Uterus (tissue), 2 donors: Measurements from ENCODE around the gene TNFRSF6B.

Source experiments
- POLR2A ChIP-seq, 2 donors: fragments of 450-650 bp; IDR thresholded peaks; one replicate each; pipeline ENCODE4 v1.6.1; 2016; ENCODE audit warnings: antibody characterized with exemption in 2 of 2, mild to moderate bottlenecking in 1 of 2, moderate library complexity in 1 of 2
- TF ChIP-seq, protein P1 (sequence below), 4 experiments: fragments of 200-600 bp in 2 of 4; fragments of 450-650 bp in 2 of 4; sonication (generic) in 2 of 4; IDR thresholded peaks; one replicate each; pipeline ENCODE4 v1.5.1; 2016 to 2019; ENCODE audit warnings: antibody characterized with exemption in 4 of 4, mild to moderate bottlenecking in 2 of 4, moderate library complexity in 1 of 4

DNA sequence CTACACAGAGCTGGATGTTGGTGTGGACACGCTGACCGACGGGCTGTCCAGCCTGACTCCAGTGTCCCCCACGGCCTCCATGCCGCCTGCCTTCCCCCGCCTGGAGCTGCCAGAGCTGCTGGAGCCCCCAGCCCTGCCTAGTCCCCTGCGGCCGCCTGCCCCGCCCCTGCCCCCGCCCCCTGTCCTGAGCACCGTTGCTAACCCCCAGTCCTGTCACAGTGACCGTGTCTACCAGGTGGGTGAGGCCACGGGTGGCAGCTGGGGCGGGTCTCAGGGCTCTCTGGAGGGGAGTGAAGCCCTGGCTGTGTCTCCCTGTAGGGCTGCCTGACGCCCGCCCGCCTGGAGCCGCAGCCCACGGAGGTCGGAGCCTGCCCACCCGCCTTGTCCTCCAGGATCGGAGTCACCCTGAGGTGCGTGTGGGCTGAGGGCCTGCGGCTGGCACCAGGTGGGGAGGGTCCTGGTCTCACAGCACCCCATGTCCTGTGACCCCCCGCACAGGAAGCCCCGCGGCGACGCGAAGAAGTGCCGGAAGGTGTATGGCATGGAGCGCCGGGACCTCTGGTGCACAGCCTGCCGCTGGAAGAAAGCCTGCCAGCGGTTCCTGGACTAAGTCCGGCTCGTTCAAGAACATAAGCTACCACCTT, 46.1 kb downstream of the TNFRSF6B start:
- TF ChIP-seq, protein P1, sequence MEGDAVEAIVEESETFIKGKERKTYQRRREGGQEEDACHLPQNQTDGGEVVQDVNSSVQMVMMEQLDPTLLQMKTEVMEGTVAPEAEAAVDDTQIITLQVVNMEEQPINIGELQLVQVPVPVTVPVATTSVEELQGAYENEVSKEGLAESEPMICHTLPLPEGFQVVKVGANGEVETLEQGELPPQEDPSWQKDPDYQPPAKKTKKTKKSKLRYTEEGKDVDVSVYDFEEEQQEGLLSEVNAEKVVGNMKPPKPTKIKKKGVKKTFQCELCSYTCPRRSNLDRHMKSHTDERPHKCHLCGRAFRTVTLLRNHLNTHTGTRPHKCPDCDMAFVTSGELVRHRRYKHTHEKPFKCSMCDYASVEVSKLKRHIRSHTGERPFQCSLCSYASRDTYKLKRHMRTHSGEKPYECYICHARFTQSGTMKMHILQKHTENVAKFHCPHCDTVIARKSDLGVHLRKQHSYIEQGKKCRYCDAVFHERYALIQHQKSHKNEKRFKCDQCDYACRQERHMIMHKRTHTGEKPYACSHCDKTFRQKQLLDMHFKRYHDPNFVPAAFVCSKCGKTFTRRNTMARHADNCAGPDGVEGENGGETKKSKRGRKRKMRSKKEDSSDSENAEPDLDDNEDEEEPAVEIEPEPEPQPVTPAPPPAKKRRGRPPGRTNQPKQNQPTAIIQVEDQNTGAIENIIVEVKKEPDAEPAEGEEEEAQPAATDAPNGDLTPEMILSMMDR (IDR thresholded peaks at IDR 0.05), result no peak
- no peak for TF ChIP-seq POLR2A (IDR thresholded peaks at IDR 0.05)
